ENCODE results near the gene SLC38A8. TPM values are rescaled to one million over a fixed set of nuclear protein-coding genes. Genes with fewer than 3 reads are reported as not detected.

The SLC38A8 gene
- total RNA-seq, 1 experiment from 2014 or later = not detected

GRCh38 chr16:84088695-84089395 lies 46.2 kb upstream of the SLC38A8 start:
- H3K36me3 ChIP-seq (ENCODE audit: control insufficient read depth, insufficient read depth, low read length) = peaks cover 7% of the 10 kb centered on the region
- no peak for ATAC-seq
- no peaks in the 10 kb centered on the region for H3K4me1 ChIP-seq (ENCODE audit: control insufficient read depth, insufficient read depth, low read length)
- CTCF ChIA-PET = interaction anchor here (1.1 kb wide), 1 partner anchor 12 kb away, joined by 3 read pairs; no protein-coding TSS in a partner anchor
- intact Hi-C loops (cut with micrococcal nuclease; ENCODE audit: unreplicated experiment) = no loop called here
- POLR2A ChIA-PET = no interaction called here
- TF ChIP-seq CTCF (IDR thresholded peaks at IDR 0.05) (no peak), SIN3A (IDR thresholded peaks at IDR 0.05; ENCODE audit: borderline replicate concordance, insufficient read depth, low read depth, low read length) (no peak), REST (IDR thresholded peaks at IDR 0.05; ENCODE audit: insufficient read depth in 1 of 2, low read depth in 2 of 2, low read length in 1 of 2) (no peak), TCF7L2 (IDR thresholded peaks at IDR 0.05; ENCODE audit: low read depth, low read length) (no peak)
- H3K4me3 ChIP-seq (ENCODE audit: low read depth in 2 of 2, low read length in 2 of 2) = no peak overlapping the region
- H3K27me3 ChIP-seq (ENCODE audit: control insufficient read depth, insufficient read depth, low read length) = no peaks in the 10 kb centered on the region
- no TSS peak for BruUV-seq (replicated peaks)
- in situ Hi-C loops (cut with HindIII; ENCODE audit: low pct_unique_long_range_greater_than_20kb, low sequenced_read_pairs) = no loop called here
- no peak for DNase-seq (ENCODE audit: low read depth, low spot score)
- H3K27ac ChIP-seq (ENCODE audit: low read length) = no peak overlapping the region
- H3K9me3 ChIP-seq (ENCODE audit: control insufficient read depth, insufficient read depth, low read depth, low read length) = no peaks in the 10 kb centered on the region

- TF ChIP-seq POLR2AphosphoS5 (IDR thresholded peaks at IDR 0.05; ENCODE audit: low read depth, low read length) (no peak), REST (IDR thresholded peaks at IDR 0.05; ENCODE audit: insufficient read depth in 1 of 2, low read depth in 2 of 2, low read length in 1 of 2) (no peak), CTCF (IDR thresholded peaks at IDR 0.05) (no peak), TCF7L2 (IDR thresholded peaks at IDR 0.05; ENCODE audit: low read depth, low read length) (no peak), SIN3A (IDR thresholded peaks at IDR 0.05; ENCODE audit: borderline replicate concordance, insufficient read depth, low read depth, low read length) (no peak)
- in situ Hi-C loops (cut with HindIII; ENCODE audit: low pct_unique_long_range_greater_than_20kb, low sequenced_read_pairs) = no loop called here
- Histone ChIP-seq H3K27me3 (ENCODE audit: control insufficient read depth, insufficient read depth, low read length) (no peaks in the 10 kb centered on the region), H3K4me3 (ENCODE audit: low read depth in 2 of 2, low read length in 2 of 2) (no peak overlapping the region), H3K27ac (ENCODE audit: low read length) (no peak overlapping the region), H3K36me3 (ENCODE audit: control insufficient read depth, insufficient read depth, low read length) (peaks cover 7% of the 10 kb centered on the region), H3K4me1 (ENCODE audit: control insufficient read depth, insufficient read depth, low read length) (no peaks in the 10 kb centered on the region), H3K9me3 (ENCODE audit: control insufficient read depth, insufficient read depth, low read depth, low read length) (no peaks in the 10 kb centered on the region)
- POLR2A ChIA-PET = no interaction called here
- no peak for ATAC-seq
- intact Hi-C loops (cut with micrococcal nuclease; ENCODE audit: unreplicated experiment) = no loop called here
- CTCF ChIA-PET = no interaction called here
- BruUV-seq (replicated peaks) = no TSS peak
- DNase-seq (ENCODE audit: low read depth, low spot score) = no peak
Observed at GRCh38 chr16:84087466-84088151, 45.0 kb upstream of the SLC38A8 start.

All from Panc1 (cell line).